RWPE2 (cell line): ENCODE results near the gene RFC2.

Experiments
- ATAC-seq: fragments of 200-7000 bp; cut with Tn5 transposase; 3 replicates; pipeline ENCODE4 v1.9.1; 2021; ENCODE audit warnings: low read depth
- DNase-seq: peaks from one replicate; pipeline ENCODE4 v3.0.0-alpha.2; 2020; ENCODE audit warnings: low spot score
- H3K27ac ChIP-seq: fragments of 450-650 bp; 2 replicates; pipeline ENCODE4 v1.5.1; 2017; ENCODE audit warnings: mild to moderate bottlenecking; ENCODE audit not compliant: poor library complexity, severe bottlenecking
- H3K27me3 ChIP-seq: fragments of 250-450 bp; sonication (Bioruptor Pico); 2 replicates; pipeline ENCODE4 v1.5.1; 2021; ENCODE audit warnings: mild to moderate bottlenecking, moderate library complexity; ENCODE audit not compliant: insufficient read depth, poor library complexity, severe bottlenecking
- H3K36me3 ChIP-seq: fragments of 250-450 bp; sonication (Bioruptor Pico); 2 replicates; pipeline ENCODE4 v1.5.1; 2020; ENCODE audit warnings: low read depth, mild to moderate bottlenecking, moderate library complexity
- H3K4me1 ChIP-seq: fragments of 250-450 bp; sonication (Bioruptor Pico); 2 replicates; pipeline ENCODE4 v1.5.1; 2021; ENCODE audit warnings: mild to moderate bottlenecking, moderate library complexity; ENCODE audit not compliant: insufficient read depth, poor library complexity, severe bottlenecking
- H3K4me3 ChIP-seq: fragments of 250-450 bp; sonication (Bioruptor Pico); 2 replicates; pipeline ENCODE4 v1.5.1; 2021; ENCODE audit warnings: mild to moderate bottlenecking, moderate library complexity; ENCODE audit not compliant: severe bottlenecking
- H3K9me3 ChIP-seq: fragments of 250-450 bp; sonication (Bioruptor Pico); 2 replicates; pipeline ENCODE4 v1.5.1; 2021; ENCODE audit warnings: mild to moderate bottlenecking, moderate library complexity; ENCODE audit not compliant: severe bottlenecking
- CTCF ChIP-seq: fragments of 450-650 bp; IDR thresholded peaks from one replicate; pipeline ENCODE4 v1.5.1; 2017; ENCODE audit warnings: mild to moderate bottlenecking, moderate library complexity; ENCODE audit not compliant: poor library complexity, severe bottlenecking

RFC2 gene

DNA sequence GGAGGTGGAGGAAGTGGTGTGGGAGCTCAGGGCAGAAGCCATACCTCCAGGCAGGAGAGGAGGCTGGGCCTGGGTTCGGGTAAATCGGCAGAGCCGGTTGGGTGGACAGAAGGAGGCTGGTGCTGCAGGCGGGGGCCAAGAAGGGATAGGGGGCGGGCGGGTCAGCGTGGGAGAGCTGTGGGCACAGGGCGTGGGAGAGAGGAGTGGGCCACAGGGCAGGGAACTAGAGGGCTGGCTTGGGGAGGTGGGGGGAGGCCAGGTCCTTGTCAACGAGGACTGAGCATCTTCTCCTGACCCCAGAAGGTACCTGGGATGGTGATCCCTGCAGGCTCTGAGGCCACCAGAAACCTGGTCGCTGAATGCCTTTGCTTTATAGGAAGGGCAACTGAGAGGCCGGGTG is 32.5 kb downstream of the RFC2 start:
- no peaks in the 10 kb centered on the region for H3K9me3 ChIP-seq
- peaks cover 6% of the 10 kb centered on the region; the same call in 1 of the 2 replicates for H3K36me3 ChIP-seq
- TF ChIP-seq CTCF = no peak
- H3K27me3 ChIP-seq = no peaks in the 10 kb centered on the region
- DNase-seq (no peak), ATAC-seq (no peak)
- no peaks in the 10 kb centered on the region for H3K4me1 ChIP-seq
- no peak overlapping the region for H3K27ac ChIP-seq
- no peak overlapping the region for H3K4me3 ChIP-seq

DNA sequence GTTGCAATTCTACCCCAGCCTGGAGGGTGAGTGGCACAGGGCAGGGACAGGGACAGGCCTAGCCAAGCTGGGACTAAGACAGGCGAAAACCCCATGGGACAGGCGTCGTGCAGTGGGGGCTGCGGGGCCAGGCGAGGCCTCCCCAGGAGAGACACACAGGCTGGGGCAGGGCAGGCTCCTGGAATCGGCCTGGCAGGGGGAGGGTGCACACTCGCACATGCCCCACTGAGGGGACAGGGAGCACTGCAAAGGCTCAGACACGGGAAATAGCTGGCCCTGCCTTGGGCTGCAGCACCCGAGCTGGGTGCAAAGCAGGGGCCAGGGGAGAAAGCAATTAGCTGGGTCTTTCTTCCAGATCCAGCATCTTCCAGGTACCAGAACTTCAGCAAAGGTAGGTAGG is 34.0 kb downstream of the RFC2 start:
- TF ChIP-seq CTCF = no peak

DNA sequence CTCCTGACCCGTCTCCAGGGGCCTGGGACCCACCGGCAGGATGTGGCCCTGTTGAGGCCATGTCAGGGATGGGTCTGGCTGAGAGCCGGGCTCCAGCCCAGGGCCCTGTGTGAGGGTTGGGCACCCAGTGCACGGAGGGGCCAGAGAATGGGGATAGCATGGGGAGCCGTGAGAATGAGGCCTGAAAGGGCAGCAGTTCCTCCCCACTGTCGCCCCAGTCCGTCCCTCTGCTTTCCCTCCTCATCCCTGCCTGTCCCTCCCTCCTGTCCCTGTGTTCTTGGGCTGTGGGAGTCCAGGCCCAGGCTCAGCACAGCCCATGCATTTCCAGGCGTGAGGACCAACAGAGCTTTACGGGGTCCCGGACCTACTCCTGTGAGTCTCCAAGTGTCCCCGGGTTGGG is 34.8 kb downstream of the RFC2 start:
- H3K4me1 ChIP-seq = no peaks in the 10 kb centered on the region
- H3K27ac ChIP-seq = no peak overlapping the region
- no peaks in the 10 kb centered on the region for H3K9me3 ChIP-seq
- ATAC-seq = no peak
- TF ChIP-seq CTCF = no peak
- no peak for DNase-seq
- H3K36me3 ChIP-seq = no peaks in the 10 kb centered on the region
- H3K27me3 ChIP-seq = no peaks in the 10 kb centered on the region
- H3K4me3 ChIP-seq = no peak overlapping the region

More for the DNA sequence above, 34.0 kb downstream of the RFC2 start:
- Histone ChIP-seq H3K36me3 (no peaks in the 10 kb centered on the region), H3K4me1 (no peaks in the 10 kb centered on the region), H3K27me3 (no peaks in the 10 kb centered on the region), H3K27ac (no peak overlapping the region), H3K9me3 (no peaks in the 10 kb centered on the region), H3K4me3 (no peak overlapping the region)
- no peak for ATAC-seq
- no peak for DNase-seq

- Histone ChIP-seq H3K27ac (no peak overlapping the region), H3K4me1 (no peaks in the 10 kb centered on the region), H3K27me3 (no peaks in the 10 kb centered on the region), H3K4me3 (no peak overlapping the region), H3K36me3 (no peaks in the 10 kb centered on the region), H3K9me3 (no peaks in the 10 kb centered on the region)
- no peak for TF ChIP-seq CTCF
- no peak for DNase-seq
- no peak for ATAC-seq
These were observed 35.9 kb downstream of the RFC2 start for GRCh38 chr7:74218343-74218698.

- Histone ChIP-seq H3K36me3 (no peaks in the 10 kb centered on the region), H3K27ac (no peak overlapping the region), H3K4me3 (no peak overlapping the region), H3K9me3 (no peaks in the 10 kb centered on the region), H3K4me1 (no peaks in the 10 kb centered on the region), H3K27me3 (no peaks in the 10 kb centered on the region)
- ATAC-seq (no peak), DNase-seq (no peak)
- TF ChIP-seq CTCF = no peak
These were observed 36.5 kb downstream of the RFC2 start for GRCh38 chr7:74217455-74218342.
